ENCODE results near the gene PFN1.

Gene PFN1

DNA sequence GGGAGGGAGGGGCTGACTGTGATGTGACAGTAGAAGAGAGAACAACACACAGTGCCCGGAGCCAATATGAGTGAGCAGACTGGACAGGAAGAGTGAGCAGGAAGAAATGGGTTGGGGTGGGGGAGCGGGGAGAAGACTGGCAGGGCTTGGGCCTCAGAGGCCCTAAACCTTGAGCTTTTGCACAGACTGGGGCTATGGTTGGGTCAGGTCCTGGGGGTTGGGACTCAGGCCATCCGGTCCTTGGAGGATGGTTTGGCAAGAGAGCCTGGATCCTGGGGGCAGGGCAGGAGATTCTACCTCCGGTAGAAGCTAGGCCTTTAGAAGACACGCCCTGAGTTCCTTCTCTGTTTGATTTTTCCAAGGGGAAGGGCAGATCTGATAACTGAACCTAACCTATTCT is 38.1 kb upstream of the PFN1 start:
- TF ChIP-seq, protein P1, sequence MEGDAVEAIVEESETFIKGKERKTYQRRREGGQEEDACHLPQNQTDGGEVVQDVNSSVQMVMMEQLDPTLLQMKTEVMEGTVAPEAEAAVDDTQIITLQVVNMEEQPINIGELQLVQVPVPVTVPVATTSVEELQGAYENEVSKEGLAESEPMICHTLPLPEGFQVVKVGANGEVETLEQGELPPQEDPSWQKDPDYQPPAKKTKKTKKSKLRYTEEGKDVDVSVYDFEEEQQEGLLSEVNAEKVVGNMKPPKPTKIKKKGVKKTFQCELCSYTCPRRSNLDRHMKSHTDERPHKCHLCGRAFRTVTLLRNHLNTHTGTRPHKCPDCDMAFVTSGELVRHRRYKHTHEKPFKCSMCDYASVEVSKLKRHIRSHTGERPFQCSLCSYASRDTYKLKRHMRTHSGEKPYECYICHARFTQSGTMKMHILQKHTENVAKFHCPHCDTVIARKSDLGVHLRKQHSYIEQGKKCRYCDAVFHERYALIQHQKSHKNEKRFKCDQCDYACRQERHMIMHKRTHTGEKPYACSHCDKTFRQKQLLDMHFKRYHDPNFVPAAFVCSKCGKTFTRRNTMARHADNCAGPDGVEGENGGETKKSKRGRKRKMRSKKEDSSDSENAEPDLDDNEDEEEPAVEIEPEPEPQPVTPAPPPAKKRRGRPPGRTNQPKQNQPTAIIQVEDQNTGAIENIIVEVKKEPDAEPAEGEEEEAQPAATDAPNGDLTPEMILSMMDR (conservative IDR thresholded peaks at IDR 0.05; ENCODE audit: low read depth), result no peak
- peak overlapping the region; percentile 87 for H3K27ac ChIP-seq
- ChIA-PET POLR2A (ENCODE audit: low non-redundant PET) (interaction anchor here (0.7 to 1.7 kb wide), 2 partner anchors 17 to 38 kb away, joined by 3 to 10 read pairs; partner anchors contain the start of gene PFN1), CTCF (interaction anchor here (0.7 to 2.0 kb wide), 4 partner anchors 33 to 399 kb away, joined by 3 to 9 read pairs (median 4); no protein-coding TSS in a partner anchor)
- peak; percentile 19 for DNase-seq (ENCODE audit: low spot score)

DNA sequence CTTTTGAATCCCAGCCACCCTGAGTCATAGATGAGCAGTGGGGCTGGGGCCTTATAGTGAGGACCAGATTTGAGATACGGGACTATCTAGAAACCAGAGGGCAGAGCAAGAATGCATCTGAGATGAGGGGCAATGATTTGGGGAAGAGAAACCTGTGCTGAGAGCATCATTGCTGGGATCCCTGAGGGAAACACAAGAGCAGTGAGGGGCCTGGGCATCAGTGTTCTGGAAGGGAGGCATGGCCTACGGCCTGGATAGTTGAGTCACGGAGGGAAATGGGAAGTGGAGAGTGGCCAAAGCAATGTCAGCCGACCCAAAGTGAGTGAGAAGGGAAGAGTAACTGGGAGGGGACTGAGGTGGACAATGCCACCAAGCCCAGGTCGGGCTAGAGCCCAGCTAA is 34.0 kb upstream of the PFN1 start:
- DNase-seq (ENCODE audit: low spot score), result no peak
- peak overlapping the region; percentile 33 for H3K27ac ChIP-seq
- TF ChIP-seq, protein P1 (conservative IDR thresholded peaks at IDR 0.05; ENCODE audit: low read depth), result no peak
- POLR2A ChIA-PET (ENCODE audit: low non-redundant PET), result no interaction called here
- CTCF ChIA-PET, result no interaction called here

DNA sequence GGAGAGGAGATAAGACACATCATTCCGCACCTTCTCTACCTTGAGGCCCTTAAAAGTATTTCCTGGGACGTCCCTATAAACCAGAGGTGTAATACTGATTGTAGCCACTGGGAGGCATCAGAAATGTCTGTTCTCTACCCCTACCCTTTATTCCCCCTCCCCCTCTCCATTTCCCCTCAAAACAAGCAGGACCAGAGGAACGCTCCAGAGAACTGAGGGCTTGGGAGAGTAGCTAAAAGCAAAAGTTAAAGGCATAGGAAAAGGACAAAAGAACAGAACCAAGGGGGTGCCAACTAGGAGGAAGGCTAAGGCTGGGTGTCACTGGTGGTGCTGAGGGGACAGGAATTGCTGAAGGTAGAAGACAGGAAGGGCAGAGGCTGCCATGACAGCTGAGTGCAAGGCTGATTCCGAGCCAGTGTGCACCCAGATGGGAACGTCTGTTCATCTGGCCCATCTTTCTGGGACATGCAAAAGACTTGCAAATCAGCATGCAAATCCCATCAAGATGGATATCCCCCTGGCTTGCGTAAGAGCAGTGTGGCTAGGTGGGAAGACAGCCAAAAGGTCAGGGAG is 32.4 kb upstream of the PFN1 start:
- TF ChIP-seq, protein P1 (conservative IDR thresholded peaks at IDR 0.05; ENCODE audit: low read depth), result peak; percentile 60
- H3K27ac ChIP-seq, result peak overlapping the region; percentile 33; the same call in 1 of the 2 replicates
- peak; percentile 26 for DNase-seq (ENCODE audit: low spot score)
- CTCF ChIA-PET, result interaction anchor here (0.6 to 2.1 kb wide), 5 partner anchors 9 to 50 kb away, joined by 3 to 8 read pairs (median 4); no protein-coding TSS in a partner anchor
- POLR2A ChIA-PET (ENCODE audit: low non-redundant PET), result no interaction called here

DNA sequence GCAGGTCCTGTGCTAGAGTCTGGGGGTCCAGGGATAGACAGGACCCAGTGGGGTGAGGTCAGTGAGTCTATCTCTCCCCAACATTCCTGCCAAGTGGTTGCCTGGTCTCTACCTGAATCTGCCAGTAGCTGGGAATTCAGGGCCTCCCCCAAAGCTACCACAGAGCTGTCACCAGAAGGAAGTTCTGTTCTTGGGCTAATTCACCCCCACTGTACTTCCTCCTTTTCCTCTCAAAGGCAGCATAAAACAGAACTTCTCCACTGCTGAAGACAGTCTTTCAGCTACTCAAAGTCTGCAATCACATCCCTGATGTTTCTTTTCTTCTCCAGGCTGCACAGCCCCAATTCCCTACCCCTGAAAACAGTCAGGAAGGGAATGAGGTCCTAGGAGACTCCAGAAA is 30.4 kb upstream of the PFN1 start:
- CTCF ChIA-PET, result interaction anchor here (0.6 kb wide), 1 partner anchor 70 kb away, joined by 3 read pairs; no protein-coding TSS in a partner anchor
- POLR2A ChIA-PET (ENCODE audit: low non-redundant PET), result no interaction called here
- TF ChIP-seq, protein P1 (conservative IDR thresholded peaks at IDR 0.05; ENCODE audit: low read depth), result no peak
- H3K27ac ChIP-seq, result no peak overlapping the region
- no peak for DNase-seq (ENCODE audit: low spot score)

DNA sequence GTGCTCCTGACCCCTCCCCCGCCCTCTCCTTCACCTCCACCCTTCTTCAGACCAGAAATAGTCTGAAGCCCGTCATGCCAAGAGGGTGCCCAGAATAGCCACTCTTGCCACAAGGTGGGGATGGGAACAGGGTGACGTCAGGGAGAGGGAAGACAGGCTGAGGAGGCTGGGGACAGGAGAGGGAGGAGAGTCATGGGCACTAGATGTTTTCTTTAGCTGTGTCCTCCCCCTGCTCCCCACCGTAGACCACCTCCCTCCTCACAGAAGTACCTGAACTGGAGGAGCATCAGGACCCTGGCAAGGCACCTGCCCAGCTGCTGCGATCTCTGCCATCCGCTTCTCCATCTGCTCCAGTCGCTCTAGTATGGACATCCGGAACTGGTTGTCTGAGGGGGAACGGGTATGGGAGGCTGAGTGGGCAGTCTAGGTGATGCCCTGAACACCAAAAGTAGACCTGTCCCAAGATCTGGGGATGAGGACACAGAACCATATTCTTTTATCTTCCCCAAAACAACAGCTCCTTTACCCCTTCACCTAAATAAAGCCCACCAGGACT is 25.9 kb upstream of the PFN1 start:
- POLR2A ChIA-PET (ENCODE audit: low non-redundant PET), result no interaction called here
- CTCF ChIA-PET, result no interaction called here

DNA sequence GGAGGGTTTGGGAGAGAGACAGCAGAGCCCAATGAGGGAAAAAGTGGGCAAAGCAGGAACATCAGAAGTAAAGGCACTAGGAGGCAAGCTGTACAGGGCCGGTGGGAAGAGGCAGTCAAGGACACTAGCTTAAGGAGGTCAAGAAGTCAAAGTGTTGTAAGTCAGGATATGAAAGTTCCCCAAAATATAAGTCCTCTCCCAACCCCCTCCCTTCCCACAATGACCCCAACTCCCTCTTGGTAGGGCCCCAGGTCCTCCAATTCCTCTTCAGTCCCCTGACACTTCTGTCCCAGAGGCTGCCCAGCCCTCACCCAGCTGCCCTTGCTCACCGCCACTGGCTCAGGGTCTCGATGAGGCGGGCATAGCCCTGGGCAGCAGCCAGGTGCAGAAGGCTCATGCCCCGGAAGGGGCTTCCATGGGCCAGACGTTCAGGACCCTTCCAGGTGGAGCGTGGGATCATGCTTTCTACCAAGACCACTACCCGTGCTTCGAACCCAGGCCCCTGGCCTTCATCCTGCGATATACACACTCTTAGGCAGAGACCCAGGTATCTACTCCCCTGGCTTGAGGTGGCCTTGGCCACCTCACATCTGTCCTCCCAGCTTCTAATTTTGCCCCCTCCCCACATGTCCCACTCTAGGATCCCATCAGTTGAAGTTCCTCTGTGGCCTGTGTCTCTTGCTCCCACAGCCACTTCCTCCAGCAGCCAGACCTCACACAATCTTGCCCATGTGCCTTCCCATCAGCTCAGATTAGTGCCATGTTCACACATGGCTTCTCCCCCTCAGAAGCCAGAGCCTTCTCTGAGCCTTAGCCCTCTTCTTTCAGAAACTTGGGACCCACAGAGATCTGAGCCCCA is 25.2 kb upstream of the PFN1 start:
- ChIA-PET POLR2A (ENCODE audit: low non-redundant PET) (no interaction called here), CTCF (interaction anchor here (0.7 kb wide), 1 partner anchor 56 kb away, joined by 4 read pairs; no protein-coding TSS in a partner anchor)
- H3K27ac ChIP-seq, result peak overlapping the region; percentile 31
- TF ChIP-seq, protein P1 (conservative IDR thresholded peaks at IDR 0.05; ENCODE audit: low read depth), result no peak
- no peak for DNase-seq (ENCODE audit: low spot score)

More for the DNA sequence above, 25.9 kb upstream of the PFN1 start:
- H3K27ac ChIP-seq, result peak overlapping the region; percentile 31; the same call in 1 of the 2 replicates
- TF ChIP-seq, protein P1 (conservative IDR thresholded peaks at IDR 0.05; ENCODE audit: low read depth), result no peak
- no peak for DNase-seq (ENCODE audit: low spot score)
